H1 (cell line): Measurements from ENCODE around the gene DIAPH2.

Experiments
- CEBPB ChIP-seq: IDR thresholded peaks from 2 replicates; pipeline ENCODE4 v1.6.1; 2012; ENCODE audit warnings: low read depth, low read length
- EP300 ChIP-seq, 2 experiments: IDR thresholded peaks; 1 replicate in 1 of 2; 2 replicates in 1 of 2; pipeline ENCODE4 v1.6.1; 2011 to 2012; ENCODE audit warnings: low read depth in 2 of 2, low read length in 2 of 2, mild to moderate bottlenecking in 2 of 2, borderline replicate concordance in 1 of 2, inconsistent platforms in 1 of 2, moderate library complexity in 1 of 2
- EZH2 ChIP-seq: fragments of 200-600 bp; sonication (generic); IDR thresholded peaks from 2 replicates; pipeline ENCODE4 v1.7.1; 2012; ENCODE audit warnings: low read depth, mild to moderate bottlenecking, moderate library complexity, low read length, inconsistent platforms; ENCODE audit not compliant: severe bottlenecking
- GABPA ChIP-seq: IDR thresholded peaks from 2 replicates; pipeline ENCODE4 v1.6.1; 2011; ENCODE audit warnings: mild to moderate bottlenecking, low read length, moderate library complexity, borderline replicate concordance; ENCODE audit not compliant: insufficient read depth
- JUN ChIP-seq: IDR thresholded peaks from 2 replicates; pipeline ENCODE4 v1.6.1; 2011; ENCODE audit warnings: low read depth, mild to moderate bottlenecking, improper control_type of control experiment, low read length
- KDM1A ChIP-seq: fragments of 200-600, 300-600 bp; sonication (generic); IDR thresholded peaks from 2 replicates; pipeline ENCODE4 v1.7.1; 2016; ENCODE audit warnings: mild to moderate bottlenecking, low read length, borderline replicate concordance
- MAFK ChIP-seq: IDR thresholded peaks from 2 replicates; pipeline ENCODE4 v1.6.1; 2012; ENCODE audit warnings: low read depth, mild to moderate bottlenecking, improper control_type of control experiment, low read length
- POLR2A ChIP-seq, 2 experiments: IDR thresholded peaks; 1 replicate in 1 of 2; 2 replicates in 1 of 2; pipeline ENCODE4 v1.6.1; 2011; ENCODE audit warnings: low read depth in 2 of 2, low read length in 2 of 2, mild to moderate bottlenecking in 2 of 2; ENCODE audit errors: control extremely low read depth in 1 of 2
- SIX5 ChIP-seq: IDR thresholded peaks from 2 replicates; pipeline ENCODE4 v1.6.1; 2011; ENCODE audit warnings: mild to moderate bottlenecking, low read depth, low read length
- TEAD4 ChIP-seq: IDR thresholded peaks from 2 replicates; pipeline ENCODE4 v1.6.1; 2012; ENCODE audit warnings: low read depth, low read length, inconsistent platforms, mixed read lengths
- USF2 ChIP-seq: IDR thresholded peaks from 2 replicates; pipeline ENCODE4 v1.6.1; 2011; ENCODE audit warnings: low read length, improper control_type of control experiment
- TF ChIP-seq, protein P1 (sequence below), 3 experiments: IDR thresholded peaks; 1 replicate in 2 of 3; 2 replicates in 1 of 3; pipeline versions ENCODE4 v1.5.1 to v1.6.1; 2011; ENCODE audit warnings: low read length in 3 of 3, mild to moderate bottlenecking in 3 of 3, inconsistent platforms in 2 of 3, low read depth in 1 of 3, moderate library complexity in 1 of 3; ENCODE audit not compliant: insufficient read depth in 1 of 3; ENCODE audit errors: control extremely low read depth in 1 of 3

- TF ChIP-seq CEBPB, result no peak
- TF ChIP-seq USF2, result no peak
- TF ChIP-seq KDM1A, result no peak
- no peak for TF ChIP-seq EZH2
- TF ChIP-seq POLR2A (IDR thresholded peaks at IDR 0.05; ENCODE audit: control extremely low read depth in 1 of 2, low read depth in 2 of 2, low read length in 2 of 2), result no peak
- TF ChIP-seq MAFK, result no peak
- no peak for TF ChIP-seq SIX5
- TF ChIP-seq, protein P1, sequence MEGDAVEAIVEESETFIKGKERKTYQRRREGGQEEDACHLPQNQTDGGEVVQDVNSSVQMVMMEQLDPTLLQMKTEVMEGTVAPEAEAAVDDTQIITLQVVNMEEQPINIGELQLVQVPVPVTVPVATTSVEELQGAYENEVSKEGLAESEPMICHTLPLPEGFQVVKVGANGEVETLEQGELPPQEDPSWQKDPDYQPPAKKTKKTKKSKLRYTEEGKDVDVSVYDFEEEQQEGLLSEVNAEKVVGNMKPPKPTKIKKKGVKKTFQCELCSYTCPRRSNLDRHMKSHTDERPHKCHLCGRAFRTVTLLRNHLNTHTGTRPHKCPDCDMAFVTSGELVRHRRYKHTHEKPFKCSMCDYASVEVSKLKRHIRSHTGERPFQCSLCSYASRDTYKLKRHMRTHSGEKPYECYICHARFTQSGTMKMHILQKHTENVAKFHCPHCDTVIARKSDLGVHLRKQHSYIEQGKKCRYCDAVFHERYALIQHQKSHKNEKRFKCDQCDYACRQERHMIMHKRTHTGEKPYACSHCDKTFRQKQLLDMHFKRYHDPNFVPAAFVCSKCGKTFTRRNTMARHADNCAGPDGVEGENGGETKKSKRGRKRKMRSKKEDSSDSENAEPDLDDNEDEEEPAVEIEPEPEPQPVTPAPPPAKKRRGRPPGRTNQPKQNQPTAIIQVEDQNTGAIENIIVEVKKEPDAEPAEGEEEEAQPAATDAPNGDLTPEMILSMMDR (IDR thresholded peaks at IDR 0.05; ENCODE audit: control extremely low read depth in 1 of 3, insufficient read depth in 1 of 3, low read depth in 1 of 3, low read length in 3 of 3), result no peak
- no peak for TF ChIP-seq EP300 (IDR thresholded peaks at IDR 0.05; ENCODE audit: borderline replicate concordance in 1 of 2, low read depth in 2 of 2, low read length in 2 of 2)
- TF ChIP-seq JUN, result no peak
- no peak for TF ChIP-seq GABPA
- no peak for TF ChIP-seq TEAD4
These were observed 2.1 kb upstream of the DIAPH2 start for GRCh38 chrX:96682516-96682915.
